ENCODE data around the gene DVL3. TPM values are rescaled to one million over a fixed set of nuclear protein-coding genes. Genes with fewer than 3 reads are reported as not detected.
A peak's percentile ranks its signal among the peaks of the same experiment; 100 is the strongest.

DVL3 gene
- total and polyA plus RNA-seq, 10 of the 15 experiments (the other 5 are each of a cell fraction or from before 2014, with no cell fraction given) = 2.2 to 39.7 (median 14.5) TPM

DNA sequence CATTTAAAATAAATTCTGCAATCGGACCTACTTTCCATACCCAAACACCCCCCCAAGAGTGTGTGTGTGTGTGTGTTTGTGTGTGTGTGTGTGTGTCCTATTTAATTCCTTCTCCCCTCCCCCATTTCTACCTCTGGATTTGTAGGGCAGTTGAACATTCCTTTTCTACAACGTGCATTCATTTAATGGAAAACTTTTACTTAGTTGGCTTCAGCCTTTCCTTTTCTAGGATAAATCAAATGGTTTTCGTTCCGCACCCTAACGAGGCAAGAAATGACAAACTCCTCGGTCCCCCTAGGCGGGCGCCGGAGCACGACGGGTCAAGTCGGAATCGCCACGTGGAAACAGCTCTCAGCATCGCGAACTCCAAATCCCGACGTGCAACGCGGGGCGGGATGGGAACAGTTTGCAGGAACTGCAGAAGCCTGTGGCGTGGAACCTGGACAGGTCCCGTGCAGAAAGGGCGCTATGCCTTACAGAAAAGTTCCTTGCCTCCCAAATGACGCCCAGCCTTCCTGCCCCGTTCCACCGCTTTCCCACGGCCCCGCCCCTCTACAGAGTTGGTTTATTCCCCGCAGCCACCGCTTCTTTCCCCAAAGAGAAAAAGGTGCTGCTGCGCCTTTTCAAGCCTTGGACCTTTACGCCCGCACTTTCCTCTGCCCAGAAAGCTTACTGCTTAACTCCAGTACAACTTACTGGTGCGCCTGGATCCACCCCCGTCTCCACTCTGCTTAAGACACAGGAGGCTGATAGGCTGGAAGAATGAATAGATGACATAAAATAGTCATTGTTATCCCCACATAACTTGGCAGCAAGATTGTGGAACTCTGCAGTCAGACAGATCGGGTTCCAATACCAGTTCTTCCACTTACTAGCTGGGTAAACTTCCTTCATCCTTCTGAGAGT, 21.1 kb upstream of the DVL3 start (continued):
- TF ChIP-seq, protein P1, sequence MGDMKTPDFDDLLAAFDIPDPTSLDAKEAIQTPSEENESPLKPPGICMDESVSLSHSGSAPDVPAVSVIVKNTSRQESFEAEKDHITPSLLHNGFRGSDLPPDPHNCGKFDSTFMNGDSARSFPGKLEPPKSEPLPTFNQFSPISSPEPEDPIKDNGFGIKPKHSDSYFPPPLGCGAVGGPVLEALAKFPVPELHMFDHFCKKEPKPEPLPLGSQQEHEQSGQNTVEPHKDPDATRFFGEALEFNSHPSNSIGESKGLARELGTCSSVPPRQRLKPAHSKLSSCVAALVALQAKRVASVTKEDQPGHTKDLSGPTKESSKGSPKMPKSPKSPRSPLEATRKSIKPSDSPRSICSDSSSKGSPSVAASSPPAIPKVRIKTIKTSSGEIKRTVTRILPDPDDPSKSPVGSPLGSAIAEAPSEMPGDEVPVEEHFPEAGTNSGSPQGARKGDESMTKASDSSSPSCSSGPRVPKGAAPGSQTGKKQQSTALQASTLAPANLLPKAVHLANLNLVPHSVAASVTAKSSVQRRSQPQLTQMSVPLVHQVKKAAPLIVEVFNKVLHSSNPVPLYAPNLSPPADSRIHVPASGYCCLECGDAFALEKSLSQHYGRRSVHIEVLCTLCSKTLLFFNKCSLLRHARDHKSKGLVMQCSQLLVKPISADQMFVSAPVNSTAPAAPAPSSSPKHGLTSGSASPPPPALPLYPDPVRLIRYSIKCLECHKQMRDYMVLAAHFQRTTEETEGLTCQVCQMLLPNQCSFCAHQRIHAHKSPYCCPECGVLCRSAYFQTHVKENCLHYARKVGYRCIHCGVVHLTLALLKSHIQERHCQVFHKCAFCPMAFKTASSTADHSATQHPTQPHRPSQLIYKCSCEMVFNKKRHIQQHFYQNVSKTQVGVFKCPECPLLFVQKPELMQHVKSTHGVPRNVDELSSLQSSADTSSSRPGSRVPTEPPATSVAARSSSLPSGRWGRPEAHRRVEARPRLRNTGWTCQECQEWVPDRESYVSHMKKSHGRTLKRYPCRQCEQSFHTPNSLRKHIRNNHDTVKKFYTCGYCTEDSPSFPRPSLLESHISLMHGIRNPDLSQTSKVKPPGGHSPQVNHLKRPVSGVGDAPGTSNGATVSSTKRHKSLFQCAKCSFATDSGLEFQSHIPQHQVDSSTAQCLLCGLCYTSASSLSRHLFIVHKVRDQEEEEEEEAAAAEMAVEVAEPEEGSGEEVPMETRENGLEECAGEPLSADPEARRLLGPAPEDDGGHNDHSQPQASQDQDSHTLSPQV (IDR thresholded peaks at IDR 0.05) = no peak
- TF ChIP-seq, protein P2, sequence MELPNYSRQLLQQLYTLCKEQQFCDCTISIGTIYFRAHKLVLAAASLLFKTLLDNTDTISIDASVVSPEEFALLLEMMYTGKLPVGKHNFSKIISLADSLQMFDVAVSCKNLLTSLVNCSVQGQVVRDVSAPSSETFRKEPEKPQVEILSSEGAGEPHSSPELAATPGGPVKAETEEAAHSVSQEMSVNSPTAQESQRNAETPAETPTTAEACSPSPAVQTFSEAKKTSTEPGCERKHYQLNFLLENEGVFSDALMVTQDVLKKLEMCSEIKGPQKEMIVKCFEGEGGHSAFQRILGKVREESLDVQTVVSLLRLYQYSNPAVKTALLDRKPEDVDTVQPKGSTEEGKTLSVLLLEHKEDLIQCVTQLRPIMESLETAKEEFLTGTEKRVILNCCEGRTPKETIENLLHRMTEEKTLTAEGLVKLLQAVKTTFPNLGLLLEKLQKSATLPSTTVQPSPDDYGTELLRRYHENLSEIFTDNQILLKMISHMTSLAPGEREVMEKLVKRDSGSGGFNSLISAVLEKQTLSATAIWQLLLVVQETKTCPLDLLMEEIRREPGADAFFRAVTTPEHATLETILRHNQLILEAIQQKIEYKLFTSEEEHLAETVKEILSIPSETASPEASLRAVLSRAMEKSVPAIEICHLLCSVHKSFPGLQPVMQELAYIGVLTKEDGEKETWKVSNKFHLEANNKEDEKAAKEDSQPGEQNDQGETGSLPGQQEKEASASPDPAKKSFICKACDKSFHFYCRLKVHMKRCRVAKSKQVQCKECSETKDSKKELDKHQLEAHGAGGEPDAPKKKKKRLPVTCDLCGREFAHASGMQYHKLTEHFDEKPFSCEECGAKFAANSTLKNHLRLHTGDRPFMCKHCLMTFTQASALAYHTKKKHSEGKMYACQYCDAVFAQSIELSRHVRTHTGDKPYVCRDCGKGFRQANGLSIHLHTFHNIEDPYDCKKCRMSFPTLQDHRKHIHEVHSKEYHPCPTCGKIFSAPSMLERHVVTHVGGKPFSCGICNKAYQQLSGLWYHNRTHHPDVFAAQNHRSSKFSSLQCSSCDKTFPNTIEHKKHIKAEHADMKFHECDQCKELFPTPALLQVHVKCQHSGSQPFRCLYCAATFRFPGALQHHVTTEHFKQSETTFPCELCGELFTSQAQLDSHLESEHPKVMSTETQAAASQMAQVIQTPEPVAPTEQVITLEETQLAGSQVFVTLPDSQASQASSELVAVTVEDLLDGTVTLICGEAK (IDR thresholded peaks at IDR 0.05; ENCODE audit: borderline replicate concordance) = peak; percentile 70; the same call in 1 of the 2 replicates
- TF ChIP-seq, protein P3, sequence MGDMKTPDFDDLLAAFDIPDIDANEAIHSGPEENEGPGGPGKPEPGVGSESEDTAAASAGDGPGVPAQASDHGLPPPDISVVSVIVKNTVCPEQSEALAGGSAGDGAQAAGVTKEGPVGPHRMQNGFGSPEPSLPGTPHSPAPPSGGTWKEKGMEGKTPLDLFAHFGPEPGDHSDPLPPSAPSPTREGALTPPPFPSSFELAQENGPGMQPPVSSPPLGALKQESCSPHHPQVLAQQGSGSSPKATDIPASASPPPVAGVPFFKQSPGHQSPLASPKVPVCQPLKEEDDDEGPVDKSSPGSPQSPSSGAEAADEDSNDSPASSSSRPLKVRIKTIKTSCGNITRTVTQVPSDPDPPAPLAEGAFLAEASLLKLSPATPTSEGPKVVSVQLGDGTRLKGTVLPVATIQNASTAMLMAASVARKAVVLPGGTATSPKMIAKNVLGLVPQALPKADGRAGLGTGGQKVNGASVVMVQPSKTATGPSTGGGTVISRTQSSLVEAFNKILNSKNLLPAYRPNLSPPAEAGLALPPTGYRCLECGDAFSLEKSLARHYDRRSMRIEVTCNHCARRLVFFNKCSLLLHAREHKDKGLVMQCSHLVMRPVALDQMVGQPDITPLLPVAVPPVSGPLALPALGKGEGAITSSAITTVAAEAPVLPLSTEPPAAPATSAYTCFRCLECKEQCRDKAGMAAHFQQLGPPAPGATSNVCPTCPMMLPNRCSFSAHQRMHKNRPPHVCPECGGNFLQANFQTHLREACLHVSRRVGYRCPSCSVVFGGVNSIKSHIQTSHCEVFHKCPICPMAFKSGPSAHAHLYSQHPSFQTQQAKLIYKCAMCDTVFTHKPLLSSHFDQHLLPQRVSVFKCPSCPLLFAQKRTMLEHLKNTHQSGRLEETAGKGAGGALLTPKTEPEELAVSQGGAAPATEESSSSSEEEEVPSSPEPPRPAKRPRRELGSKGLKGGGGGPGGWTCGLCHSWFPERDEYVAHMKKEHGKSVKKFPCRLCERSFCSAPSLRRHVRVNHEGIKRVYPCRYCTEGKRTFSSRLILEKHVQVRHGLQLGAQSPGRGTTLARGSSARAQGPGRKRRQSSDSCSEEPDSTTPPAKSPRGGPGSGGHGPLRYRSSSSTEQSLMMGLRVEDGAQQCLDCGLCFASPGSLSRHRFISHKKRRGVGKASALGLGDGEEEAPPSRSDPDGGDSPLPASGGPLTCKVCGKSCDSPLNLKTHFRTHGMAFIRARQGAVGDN (IDR thresholded peaks at IDR 0.05) = 0 out of 2 replicates have a peak, but pooled peaks have one; percentile 29
- TF ChIP-seq STAT1 (conservative IDR thresholded peaks at IDR 0.05) (no peak), NR2C1 (IDR thresholded peaks at IDR 0.05) (no peak; the same call in 1 of the 2 replicates), YBX1 (IDR thresholded peaks at IDR 0.05) (no peak), SUPT20H (IDR thresholded peaks at IDR 0.05; ENCODE audit: borderline replicate concordance, control insufficient read depth, low read depth, low read length) (no peak), JUND (IDR thresholded peaks at IDR 0.05; ENCODE audit: low read depth, low read length) (no peak), POLR2A (IDR thresholded peaks at IDR 0.05; ENCODE audit: low read depth, low read length) (0 out of 2 replicates have a peak, but pooled peaks have one; percentile 12), TBL1XR1 (IDR thresholded peaks at IDR 0.05; ENCODE audit: low read depth, low read length) (0 out of 2 replicates have a peak, but pooled peaks have one; percentile 33), IKZF1 (conservative IDR thresholded peaks at IDR 0.05) (peak; percentile 79)
- TF ChIP-seq, protein P4, sequence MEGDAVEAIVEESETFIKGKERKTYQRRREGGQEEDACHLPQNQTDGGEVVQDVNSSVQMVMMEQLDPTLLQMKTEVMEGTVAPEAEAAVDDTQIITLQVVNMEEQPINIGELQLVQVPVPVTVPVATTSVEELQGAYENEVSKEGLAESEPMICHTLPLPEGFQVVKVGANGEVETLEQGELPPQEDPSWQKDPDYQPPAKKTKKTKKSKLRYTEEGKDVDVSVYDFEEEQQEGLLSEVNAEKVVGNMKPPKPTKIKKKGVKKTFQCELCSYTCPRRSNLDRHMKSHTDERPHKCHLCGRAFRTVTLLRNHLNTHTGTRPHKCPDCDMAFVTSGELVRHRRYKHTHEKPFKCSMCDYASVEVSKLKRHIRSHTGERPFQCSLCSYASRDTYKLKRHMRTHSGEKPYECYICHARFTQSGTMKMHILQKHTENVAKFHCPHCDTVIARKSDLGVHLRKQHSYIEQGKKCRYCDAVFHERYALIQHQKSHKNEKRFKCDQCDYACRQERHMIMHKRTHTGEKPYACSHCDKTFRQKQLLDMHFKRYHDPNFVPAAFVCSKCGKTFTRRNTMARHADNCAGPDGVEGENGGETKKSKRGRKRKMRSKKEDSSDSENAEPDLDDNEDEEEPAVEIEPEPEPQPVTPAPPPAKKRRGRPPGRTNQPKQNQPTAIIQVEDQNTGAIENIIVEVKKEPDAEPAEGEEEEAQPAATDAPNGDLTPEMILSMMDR (IDR thresholded peaks at IDR 0.05 in 2 of 3, conservative IDR thresholded peaks at IDR 0.05 in 1 of 3; ENCODE audit: control insufficient read depth in 2 of 3, extremely low read depth in 1 of 3, insufficient read depth in 1 of 3, low read depth in 3 of 3, low read length in 3 of 3) = no peak
